Skeletal muscle tissue (tissue), 4 donors: ENCODE results near the gene MOCOS. TPM values are rescaled to one million over a fixed set of nuclear protein-coding genes. Genes with fewer than 3 reads are reported as not detected.
"Not testable (repeated sequence)": the region's sequence is repeated elsewhere in the genome, so short reads cannot be mapped to it uniquely, and the experiment has no call there.

ENCODE experiments used
- H3K27ac ChIP-seq: one replicate; pipeline ENCODE4 v1.7.0; 2013; ENCODE audit warnings: mild to moderate bottlenecking, low read depth, low read length, inconsistent platforms
- H3K27me3 ChIP-seq, 3 donors: one replicate each; pipeline ENCODE4 v1.7.0; 2013; ENCODE audit warnings: low read length in 3 of 3; ENCODE audit not compliant: control insufficient read depth in 3 of 3, insufficient read depth in 3 of 3
- H3K36me3 ChIP-seq, 3 donors: one replicate each; pipeline ENCODE4 v1.7.0; 2013; ENCODE audit warnings: low read length in 3 of 3; ENCODE audit not compliant: control insufficient read depth in 3 of 3, insufficient read depth in 3 of 3
- H3K4me1 ChIP-seq, 3 donors: one replicate each; pipeline ENCODE4 v1.7.0; 2013; ENCODE audit warnings: low read length in 3 of 3, mild to moderate bottlenecking in 3 of 3; ENCODE audit not compliant: control insufficient read depth in 3 of 3, insufficient read depth in 3 of 3
- H3K4me3 ChIP-seq, 3 donors: one replicate each; pipeline ENCODE4 v1.7.0; 2013; ENCODE audit warnings: low read length in 3 of 3
- H3K9ac ChIP-seq, 3 donors: one replicate each; pipeline ENCODE4 v1.7.0; 2013; ENCODE audit warnings: low read length in 3 of 3, mild to moderate bottlenecking in 3 of 3, moderate library complexity in 2 of 3, low read depth in 1 of 3
- H3K9me3 ChIP-seq, 3 donors: one replicate each; pipeline ENCODE4 v1.7.0; 2013; ENCODE audit warnings: low read length in 3 of 3; ENCODE audit not compliant: control insufficient read depth in 3 of 3
- total RNA-seq: library from RNA; depleted of rRNA; stranded (reverse); fragments of >200 nt; gene quantifications from one replicate; pipeline ENCODE4 v1.2.3, GENCODE V29; 2014
- donor health status: Osteomylitis.

Gene MOCOS
- total RNA-seq, 1 donor from 2014 or later, result 0.52 TPM

GRCh38 chr18:36155851-36156757 lies 31.2 kb upstream of the MOCOS start:
- Histone ChIP-seq H3K36me3 (peaks cover 15 to 64% (median 63%) of the 10 kb centered on the region in 3 donors), H3K4me1 (no peaks in the 10 kb centered on the region)

GRCh38 chr18:36157441-36157840 lies 29.9 kb upstream of the MOCOS start:
- Histone ChIP-seq H3K9ac (no peak overlapping the region), H3K36me3 (peaks cover 15 to 72% (median 69%) of the 10 kb centered on the region in 3 donors), H3K4me1 (no peaks in the 10 kb centered on the region), H3K4me3 (no peak overlapping the region), H3K27me3 (no peaks in the 10 kb centered on the region), H3K9me3 (no peaks in the 10 kb centered on the region), H3K27ac (no peak overlapping the region)

More at GRCh38 chr18:36155851-36156757, 31.2 kb upstream of the MOCOS start:
- no peak overlapping the region for H3K4me3 ChIP-seq
- H3K27ac ChIP-seq, result no peak overlapping the region
- H3K27me3 ChIP-seq, result no peaks in the 10 kb centered on the region
- no peaks in the 10 kb centered on the region for H3K9me3 ChIP-seq
- no peak overlapping the region for H3K9ac ChIP-seq

- H3K36me3 ChIP-seq, result peaks cover 8 to 71% (median 67%) of the 10 kb centered on the region in 3 donors
- H3K27ac ChIP-seq, result no peak overlapping the region
- H3K27me3 ChIP-seq, result no peaks in the 10 kb centered on the region
- H3K9ac ChIP-seq, result no peak overlapping the region
- H3K9me3 ChIP-seq, result no peaks in the 10 kb centered on the region
- no peaks in the 10 kb centered on the region for H3K4me1 ChIP-seq
- no peak overlapping the region for H3K4me3 ChIP-seq
These were observed 28.9 kb upstream of the MOCOS start for GRCh38 chr18:36158266-36158867.

GRCh38 chr18:36160959-36161371 lies 26.3 kb upstream of the MOCOS start:
- Histone ChIP-seq H3K27ac (no peak overlapping the region), H3K27me3 (no peaks in the 10 kb centered on the region), H3K36me3 (peaks cover 7 to 78% (median 63%) of the 10 kb centered on the region in 3 donors)

GRCh38 chr18:36162981-36163380 lies 24.3 kb upstream of the MOCOS start:
- Histone ChIP-seq H3K9ac (no peak overlapping the region), H3K4me3 (no peak overlapping the region), H3K27me3 (no peaks in the 10 kb centered on the region), H3K4me1 (no peaks in the 10 kb centered on the region), H3K9me3 (no peaks in the 10 kb centered on the region), H3K27ac (no peak overlapping the region), H3K36me3 (peaks cover 8 to 62% (median 59%) of the 10 kb centered on the region in 3 donors)

More at GRCh38 chr18:36160959-36161371, 26.3 kb upstream of the MOCOS start:
- no peaks in the 10 kb centered on the region for H3K4me1 ChIP-seq
- H3K9me3 ChIP-seq, result no peaks in the 10 kb centered on the region
- no peak overlapping the region for H3K4me3 ChIP-seq
- H3K9ac ChIP-seq, result no peak overlapping the region

- Histone ChIP-seq H3K36me3 (peaks cover 29 to 59% (median 48%) of the 10 kb centered on the region in 3 donors), H3K9ac (no peak overlapping the region), H3K9me3 (no peaks in the 10 kb centered on the region)
These were observed 19.5 kb upstream of the MOCOS start for GRCh38 chr18:36167692-36168218.

GRCh38 chr18:36168296-36168695 lies 19.0 kb upstream of the MOCOS start:
- H3K36me3 ChIP-seq, result peaks cover 29 to 59% (median 49%) of the 10 kb centered on the region in 3 donors
- not testable (repeated sequence) for H3K9me3 ChIP-seq, H3K4me1 ChIP-seq, H3K27ac ChIP-seq, H3K4me3 ChIP-seq, H3K27me3 ChIP-seq, H3K9ac ChIP-seq

More at GRCh38 chr18:36167692-36168218, 19.5 kb upstream of the MOCOS start:
- no peak overlapping the region for H3K27ac ChIP-seq
- no peaks in the 10 kb centered on the region for H3K27me3 ChIP-seq
- H3K4me1 ChIP-seq, result no peaks in the 10 kb centered on the region
- H3K4me3 ChIP-seq, result no peak overlapping the region

- Histone ChIP-seq H3K27me3 (no peaks in the 10 kb centered on the region), H3K4me3 (no peak overlapping the region), H3K27ac (no peak overlapping the region), H3K4me1 (no peaks in the 10 kb centered on the region), H3K9me3 (no peaks in the 10 kb centered on the region), H3K36me3 (peaks cover 39 to 63% (median 54%) of the 10 kb centered on the region in 3 donors), H3K9ac (no peak overlapping the region)
These were observed 17.4 kb upstream of the MOCOS start for GRCh38 chr18:36169938-36170337.

- peaks cover 0 to 7% (median 3%) of the 10 kb centered on the region in 3 donors for H3K4me1 ChIP-seq
- H3K9me3 ChIP-seq, result no peaks in the 10 kb centered on the region
- H3K9ac ChIP-seq, result no peak overlapping the region
- H3K36me3 ChIP-seq, result peaks cover 40 to 58% (median 40%) of the 10 kb centered on the region in 3 donors
- H3K27ac ChIP-seq, result no peak overlapping the region
- H3K27me3 ChIP-seq, result no peaks in the 10 kb centered on the region
- H3K4me3 ChIP-seq, result no peak overlapping the region
These were observed 11.8 kb upstream of the MOCOS start for GRCh38 chr18:36175481-36175880.

- Histone ChIP-seq H3K9ac (no peak overlapping the region), H3K27ac (no peak overlapping the region), H3K36me3 (peaks cover 33 to 53% (median 36%) of the 10 kb centered on the region in 3 donors)
These were observed 11.1 kb upstream of the MOCOS start for GRCh38 chr18:36176177-36176584.

More at GRCh38 chr18:36176177-36176584, 11.1 kb upstream of the MOCOS start:
- Histone ChIP-seq H3K4me3 (no peak overlapping the region), H3K4me1 (peaks cover 0 to 7% (median 3%) of the 10 kb centered on the region in 3 donors), H3K27me3 (no peaks in the 10 kb centered on the region), H3K9me3 (no peaks in the 10 kb centered on the region)
